BLaER1 (cell line): ENCODE results near the gene CLIC1.

Experiments used
- H3K27ac ChIP-seq: shearing (Covaris generic); formaldehyde crosslinking; 2 replicates; pipeline ENCODE4 v1.8.1; 2022
- H3K27me3 ChIP-seq: shearing (Covaris generic); formaldehyde crosslinking; 2 replicates; pipeline ENCODE4 v1.8.1; 2022
- H3K36me3 ChIP-seq: shearing (Covaris generic); formaldehyde crosslinking; 2 replicates; pipeline ENCODE4 v1.8.1; 2022
- H3K4me1 ChIP-seq: shearing (Covaris generic); formaldehyde crosslinking; 2 replicates; pipeline ENCODE4 v1.8.1; 2022
- H3K4me2 ChIP-seq: shearing (Covaris generic); formaldehyde crosslinking; 2 replicates; pipeline ENCODE4 v1.8.1; 2022
- H3K4me3 ChIP-seq: shearing (Covaris generic); formaldehyde crosslinking; 2 replicates; pipeline ENCODE4 v1.8.1; 2022
- H3K9ac ChIP-seq: shearing (Covaris generic); formaldehyde crosslinking; 2 replicates; pipeline ENCODE4 v1.8.1; 2022
- H3K9me3 ChIP-seq: shearing (Covaris generic); formaldehyde crosslinking; 2 replicates; pipeline ENCODE4 v1.8.1; 2022
- H4K20me1 ChIP-seq: shearing (Covaris generic); formaldehyde crosslinking; 2 replicates; pipeline ENCODE4 v1.8.1; 2022
- Cebpa-rat ChIP-seq: shearing (Covaris generic); IDR thresholded peaks from 2 replicates; pipeline ENCODE4 v1.8.1; 2022

Gene CLIC1

GRCh38 chr6:31778999-31779885, 42.9 kb upstream of the CLIC1 start:
- peaks cover 40% of the 10 kb centered on the region for H3K4me1 ChIP-seq
- H3K27ac ChIP-seq: no peak overlapping the region
- peaks cover 68% of the 10 kb centered on the region for H3K36me3 ChIP-seq
- H3K27me3 ChIP-seq: no peaks in the 10 kb centered on the region
- peaks cover 12% of the 10 kb centered on the region; the same call in 1 of the 2 replicates for H4K20me1 ChIP-seq
- no peaks in the 10 kb centered on the region for H3K9me3 ChIP-seq
- no peak for TF ChIP-seq Cebpa-rat
- no peak overlapping the region for H3K4me2 ChIP-seq
- H3K9ac ChIP-seq: no peak overlapping the region
- no peak overlapping the region for H3K4me3 ChIP-seq

DNA sequence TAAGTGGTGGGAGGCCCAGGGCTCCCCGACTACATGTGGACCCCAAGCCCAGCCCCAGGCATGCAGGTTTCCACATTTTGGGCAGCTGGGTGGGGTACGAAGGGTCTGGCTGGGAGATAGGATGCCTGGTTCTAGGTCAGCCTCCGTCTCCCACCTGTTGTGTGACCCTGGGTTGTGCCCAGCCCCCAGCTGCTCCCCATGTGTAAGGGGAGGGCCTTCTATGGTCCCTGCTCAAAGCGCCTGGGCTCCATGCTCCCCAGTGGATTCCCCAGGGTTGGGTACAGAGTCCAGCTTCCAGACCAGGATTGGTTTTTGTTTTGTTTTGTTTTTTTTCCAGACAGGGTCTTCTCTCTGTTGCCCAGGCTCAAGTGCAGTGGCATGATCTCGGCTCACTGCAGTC, 41.9 kb upstream of the CLIC1 start:
- peaks cover 44% of the 10 kb centered on the region for H3K4me1 ChIP-seq
- no peak for TF ChIP-seq Cebpa-rat
- H3K9me3 ChIP-seq: no peaks in the 10 kb centered on the region
- no peaks in the 10 kb centered on the region for H3K27me3 ChIP-seq
- H4K20me1 ChIP-seq: peaks cover 12% of the 10 kb centered on the region; the same call in 1 of the 2 replicates
- no peak overlapping the region for H3K27ac ChIP-seq
- H3K36me3 ChIP-seq: peaks cover 58% of the 10 kb centered on the region
- no peak overlapping the region for H3K9ac ChIP-seq
- H3K4me2 ChIP-seq: no peak overlapping the region
- H3K4me3 ChIP-seq: no peak overlapping the region

GRCh38 chr6:31777667-31778050, 41.3 kb upstream of the CLIC1 start:
- Histone ChIP-seq H3K9ac (0 out of 2 replicates have a peak overlapping the region, but pooled peaks have one; percentile 23), H3K27ac (no peak overlapping the region), H3K4me2 (peak overlapping the region; percentile 66), H4K20me1 (peaks cover 11% of the 10 kb centered on the region; the same call in 1 of the 2 replicates), H3K4me3 (no peak overlapping the region), H3K36me3 (peaks cover 53% of the 10 kb centered on the region), H3K27me3 (no peaks in the 10 kb centered on the region), H3K4me1 (peaks cover 48% of the 10 kb centered on the region), H3K9me3 (no peaks in the 10 kb centered on the region)
- no peak for TF ChIP-seq Cebpa-rat

GRCh38 chr6:31776989-31777666, 40.8 kb upstream of the CLIC1 start, which contains the start of gene VWA7:
TSS of gene VWA7 (minus strand) at chr6:31777328. CDS start at chr6:31776779, 549 bp downstream.
- H3K9ac ChIP-seq: 0 out of 2 replicates have a peak within 1 kb of the TSS, but pooled peaks have one; percentile 23
- peaks cover 53% of the 10 kb centered on the region for H3K4me1 ChIP-seq
- no peak for TF ChIP-seq Cebpa-rat
- H3K4me2 ChIP-seq: peak within 1 kb of the TSS; percentile 66
- no peaks in the 10 kb centered on the region for H3K27me3 ChIP-seq
- H3K27ac ChIP-seq: peak within 1 kb of the TSS; percentile 58
- H3K36me3 ChIP-seq: peaks cover 47% of the 10 kb centered on the region
- no peaks in the 10 kb centered on the region for H3K9me3 ChIP-seq
- peaks cover 6% of the 10 kb centered on the region; the same call in 1 of the 2 replicates for H4K20me1 ChIP-seq
- no peak within 1 kb of the TSS for H3K4me3 ChIP-seq

DNA sequence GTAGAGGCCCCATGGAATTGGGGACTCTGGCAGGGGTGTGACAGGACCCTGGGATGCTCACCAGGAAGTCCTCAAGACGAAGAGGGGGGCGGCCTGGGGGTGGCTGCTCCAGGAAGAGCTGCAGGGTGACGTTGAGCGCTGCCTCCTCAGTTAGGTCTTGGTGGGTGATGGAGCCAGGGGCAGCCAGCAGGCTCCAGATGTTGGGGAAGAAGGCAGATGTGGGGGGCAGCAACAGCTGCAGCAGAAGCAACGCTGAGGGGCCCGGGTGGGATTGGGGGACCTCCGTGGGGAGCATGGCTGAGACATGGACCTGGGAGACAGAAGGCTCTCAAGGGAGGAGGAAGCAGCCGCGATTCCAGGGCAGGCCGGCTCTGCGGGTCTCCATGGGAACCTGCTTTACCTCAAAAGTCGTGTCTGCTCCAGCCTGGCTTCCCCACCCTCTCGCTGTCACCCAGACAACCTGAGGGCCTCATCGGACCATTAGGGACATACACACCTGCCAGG, 40.2 kb upstream of the CLIC1 start:
- Histone ChIP-seq H3K27me3 (no peaks in the 10 kb centered on the region), H3K9ac (no peak overlapping the region), H3K4me3 (no peak overlapping the region), H4K20me1 (peaks cover under 1% of the 10 kb centered on the region; the same call in 1 of the 2 replicates), H3K9me3 (no peaks in the 10 kb centered on the region), H3K4me1 (peaks cover 58% of the 10 kb centered on the region), H3K36me3 (peaks cover 41% of the 10 kb centered on the region), H3K27ac (peak overlapping the region; percentile 58), H3K4me2 (peak overlapping the region; percentile 66)
- no peak for TF ChIP-seq Cebpa-rat

DNA sequence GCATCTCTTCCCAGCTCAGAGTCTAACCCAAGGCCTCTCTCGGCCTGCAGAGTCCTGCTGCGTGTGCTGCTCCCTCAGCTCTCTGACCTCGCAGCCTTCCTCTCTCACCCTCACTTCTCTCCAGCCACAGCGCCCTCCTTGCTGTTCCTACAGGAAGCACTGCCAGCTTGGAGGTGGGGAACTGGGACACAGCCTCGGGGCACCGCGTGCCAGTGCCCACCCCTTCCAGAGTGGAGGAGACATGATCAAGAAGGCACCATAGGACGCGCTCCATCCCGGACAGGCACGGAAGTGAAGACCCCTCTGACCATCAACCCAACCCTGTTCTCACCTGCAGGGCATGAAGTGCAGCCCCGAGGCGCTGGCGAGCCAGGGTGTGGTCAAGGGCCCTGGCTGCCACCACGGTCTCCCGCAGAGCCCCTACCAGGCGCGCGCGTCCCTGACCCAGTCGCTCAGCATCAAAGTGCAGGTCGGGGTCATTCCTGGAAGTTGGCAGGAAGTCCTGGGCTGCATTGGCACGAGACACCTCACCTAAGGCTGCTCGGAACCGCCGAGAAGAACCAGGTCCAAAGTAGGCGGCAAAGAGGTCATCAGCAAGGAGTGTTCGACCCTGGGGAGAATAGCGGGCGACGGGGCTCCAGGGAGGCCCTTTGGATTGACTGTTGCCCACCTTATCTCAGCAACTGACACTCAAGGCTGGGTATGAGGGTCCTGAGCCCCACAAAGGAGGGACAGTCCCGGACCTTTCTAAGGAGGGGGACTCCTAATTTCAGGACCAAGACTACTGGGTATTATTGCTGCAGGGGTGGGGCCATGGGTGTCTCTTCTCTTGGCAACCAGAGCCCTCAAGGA, 39.5 kb upstream of the CLIC1 start:
- Histone ChIP-seq H3K9me3 (no peaks in the 10 kb centered on the region), H4K20me1 (no peaks in the 10 kb centered on the region; the same call in 1 of the 2 replicates), H3K9ac (no peak overlapping the region), H3K36me3 (peaks cover 35% of the 10 kb centered on the region), H3K27ac (no peak overlapping the region), H3K4me1 (peaks cover 58% of the 10 kb centered on the region), H3K27me3 (no peaks in the 10 kb centered on the region), H3K4me3 (no peak overlapping the region), H3K4me2 (0 out of 2 replicates have a peak overlapping the region, but pooled peaks have one; percentile 61)
- no peak for TF ChIP-seq Cebpa-rat

- no peak for TF ChIP-seq Cebpa-rat
- no peaks in the 10 kb centered on the region for H3K9me3 ChIP-seq
- peaks cover 28% of the 10 kb centered on the region for H3K36me3 ChIP-seq
- peak overlapping the region; percentile 44; the same call in 1 of the 2 replicates for H3K27ac ChIP-seq
- H3K27me3 ChIP-seq: no peaks in the 10 kb centered on the region
- H3K4me1 ChIP-seq: peaks cover 58% of the 10 kb centered on the region
- no peaks in the 10 kb centered on the region; the same call in 1 of the 2 replicates for H4K20me1 ChIP-seq
- H3K9ac ChIP-seq: no peak overlapping the region
- no peak overlapping the region for H3K4me3 ChIP-seq
- peak overlapping the region; percentile 61 for H3K4me2 ChIP-seq
These were observed 38.9 kb upstream of the CLIC1 start for GRCh38 chr6:31775184-31775583.

GRCh38 chr6:31771992-31772358, 35.6 kb upstream of the CLIC1 start:
- H3K4me1 ChIP-seq: peaks cover 44% of the 10 kb centered on the region
- H3K27ac ChIP-seq: no peak overlapping the region
- H3K4me2 ChIP-seq: peak overlapping the region; percentile 49
- H3K27me3 ChIP-seq: no peaks in the 10 kb centered on the region
- H3K9me3 ChIP-seq: no peaks in the 10 kb centered on the region
- H3K9ac ChIP-seq: no peak overlapping the region
- H3K4me3 ChIP-seq: no peak overlapping the region
- H3K36me3 ChIP-seq: no peaks in the 10 kb centered on the region
- TF ChIP-seq Cebpa-rat: no peak
- H4K20me1 ChIP-seq: no peaks in the 10 kb centered on the region

DNA sequence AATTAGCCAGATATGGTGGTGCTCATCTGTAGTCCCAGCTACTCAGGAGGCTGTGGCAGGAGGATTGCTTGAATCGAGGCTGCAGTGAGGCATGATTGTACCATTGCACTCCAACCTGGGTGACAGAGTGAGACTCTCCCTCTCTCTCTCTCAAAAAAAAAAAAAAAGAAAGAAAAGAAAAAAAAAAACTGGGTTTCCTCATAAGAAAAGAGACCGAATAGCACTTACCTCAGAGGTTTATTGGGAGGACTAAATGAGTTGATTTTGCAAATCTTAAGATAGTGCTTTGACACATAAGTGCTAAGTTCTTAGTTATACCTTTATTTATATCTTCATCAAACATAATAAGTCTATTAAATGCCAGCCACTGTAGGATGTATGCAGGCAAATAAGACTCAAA, 34.5 kb upstream of the CLIC1 start:
- no peaks in the 10 kb centered on the region for H4K20me1 ChIP-seq
- no peak overlapping the region for H3K4me3 ChIP-seq
- peaks cover 34% of the 10 kb centered on the region for H3K4me1 ChIP-seq
- H3K9ac ChIP-seq: no peak overlapping the region
- H3K27ac ChIP-seq: no peak overlapping the region
- H3K9me3 ChIP-seq: no peaks in the 10 kb centered on the region
- no peaks in the 10 kb centered on the region for H3K27me3 ChIP-seq
- no peak for TF ChIP-seq Cebpa-rat
- 0 out of 2 replicates have a peak, but pooled peaks cover 5% of the 10 kb centered on the region for H3K36me3 ChIP-seq
- H3K4me2 ChIP-seq: no peak overlapping the region
